ENCODE results near the gene ZBED5.
A peak's percentile ranks its signal among the peaks of the same experiment; 100 is the strongest.

The ZBED5 gene

DNA sequence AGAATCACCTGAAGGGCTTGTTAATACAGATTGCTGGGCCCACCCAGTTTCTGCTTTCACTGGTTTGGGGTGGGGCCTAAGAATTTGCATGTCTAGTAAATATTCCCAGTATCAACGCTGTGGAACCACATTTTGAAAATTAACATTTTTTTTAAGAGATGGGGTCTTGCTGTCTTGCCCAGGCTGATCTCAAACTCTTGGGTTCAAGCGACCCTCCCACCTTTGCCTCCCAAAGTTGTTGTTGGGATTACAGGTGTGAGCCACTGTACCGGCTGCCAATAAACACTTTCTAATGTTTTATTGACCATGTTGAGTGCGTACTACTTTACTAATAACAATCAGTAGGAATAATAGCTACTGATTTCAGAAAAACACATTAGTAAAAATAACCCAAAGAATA lies 51.6 kb downstream of the ZBED5 start:
- no peak for DNase-seq (ENCODE audit: low read depth)
- TF ChIP-seq, protein P1, sequence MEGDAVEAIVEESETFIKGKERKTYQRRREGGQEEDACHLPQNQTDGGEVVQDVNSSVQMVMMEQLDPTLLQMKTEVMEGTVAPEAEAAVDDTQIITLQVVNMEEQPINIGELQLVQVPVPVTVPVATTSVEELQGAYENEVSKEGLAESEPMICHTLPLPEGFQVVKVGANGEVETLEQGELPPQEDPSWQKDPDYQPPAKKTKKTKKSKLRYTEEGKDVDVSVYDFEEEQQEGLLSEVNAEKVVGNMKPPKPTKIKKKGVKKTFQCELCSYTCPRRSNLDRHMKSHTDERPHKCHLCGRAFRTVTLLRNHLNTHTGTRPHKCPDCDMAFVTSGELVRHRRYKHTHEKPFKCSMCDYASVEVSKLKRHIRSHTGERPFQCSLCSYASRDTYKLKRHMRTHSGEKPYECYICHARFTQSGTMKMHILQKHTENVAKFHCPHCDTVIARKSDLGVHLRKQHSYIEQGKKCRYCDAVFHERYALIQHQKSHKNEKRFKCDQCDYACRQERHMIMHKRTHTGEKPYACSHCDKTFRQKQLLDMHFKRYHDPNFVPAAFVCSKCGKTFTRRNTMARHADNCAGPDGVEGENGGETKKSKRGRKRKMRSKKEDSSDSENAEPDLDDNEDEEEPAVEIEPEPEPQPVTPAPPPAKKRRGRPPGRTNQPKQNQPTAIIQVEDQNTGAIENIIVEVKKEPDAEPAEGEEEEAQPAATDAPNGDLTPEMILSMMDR (conservative IDR thresholded peaks at IDR 0.05; ENCODE audit: low read depth, low read length): no peak
- peak overlapping the region; percentile 80 for H3K4me3 ChIP-seq (ENCODE audit: low read length)

DNA sequence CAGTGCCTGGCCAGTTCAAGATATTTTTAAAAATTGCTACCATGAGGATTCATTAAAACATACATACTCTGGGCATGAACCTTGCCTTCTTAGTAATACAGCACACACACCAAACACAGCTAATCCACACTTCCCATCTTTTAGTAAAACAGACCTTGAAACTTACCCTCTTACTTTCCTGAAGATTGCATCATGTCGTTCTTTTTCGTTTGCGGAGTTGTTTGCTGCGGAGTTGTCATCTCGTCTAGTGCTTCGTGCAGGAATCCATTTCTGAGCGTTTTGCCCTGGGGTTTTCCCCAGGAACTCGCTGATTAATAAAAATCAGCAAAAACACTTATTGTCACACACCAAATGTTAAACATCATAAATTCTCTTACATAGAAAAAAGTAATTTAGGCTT lies 52.1 kb downstream of the ZBED5 start:
- TF ChIP-seq, protein P1 (conservative IDR thresholded peaks at IDR 0.05; ENCODE audit: low read depth, low read length): no peak
- DNase-seq (ENCODE audit: low read depth): no peak
- no peak overlapping the region for H3K4me3 ChIP-seq (ENCODE audit: low read length)

DNA sequence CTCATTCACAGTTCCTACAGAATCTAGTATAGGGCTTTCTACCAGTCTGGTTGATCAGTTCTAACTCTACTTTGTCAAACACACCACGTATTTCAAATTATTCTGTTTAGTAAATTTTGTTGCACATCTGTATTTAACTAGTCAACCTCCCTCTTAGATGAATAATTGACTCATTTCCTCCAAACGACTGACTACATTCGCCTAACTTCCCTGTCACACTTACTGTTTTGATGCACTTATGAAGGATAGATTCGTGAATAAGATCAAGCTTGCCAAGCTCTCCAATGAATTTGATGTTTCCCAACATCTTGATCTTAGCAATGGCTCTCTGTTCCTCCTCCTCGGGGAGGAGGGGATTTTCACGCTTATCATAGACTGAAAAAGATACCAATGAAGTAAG lies 54.2 kb downstream of the ZBED5 start:
- H3K4me3 ChIP-seq (ENCODE audit: low read length): no peak overlapping the region
- TF ChIP-seq, protein P1 (conservative IDR thresholded peaks at IDR 0.05; ENCODE audit: low read depth, low read length): no peak

More for the DNA sequence above, 54.2 kb downstream of the ZBED5 start:
- no peak for DNase-seq (ENCODE audit: low read depth)
